ENCODE results near the gene MGAT5. TPM values are rescaled to one million over a fixed set of nuclear protein-coding genes. Genes with fewer than 3 reads are reported as not detected.

The MGAT5 gene
- total and polyA plus RNA-seq, 7 experiments from 2014 or later = 5.3 to 48.0 (median 40.0) TPM

DNA sequence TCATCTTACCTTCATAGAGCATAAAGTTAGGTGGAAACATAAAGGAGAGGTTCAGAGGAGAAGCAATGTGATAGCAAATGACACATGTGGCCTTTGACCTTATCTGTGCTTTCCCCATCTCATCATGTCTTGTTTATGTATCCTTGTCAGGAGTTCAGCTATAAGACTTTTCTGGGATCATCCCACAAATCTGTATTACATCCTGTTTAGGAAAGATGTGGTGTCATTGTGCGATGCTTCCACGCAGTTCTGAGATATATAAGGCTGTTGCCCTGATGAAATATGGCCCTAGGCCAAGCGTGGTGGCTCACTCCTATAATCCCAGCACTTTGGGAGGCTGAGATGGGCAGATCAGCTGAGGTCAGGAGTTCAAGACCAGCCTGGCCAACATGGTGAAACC, 15.5 kb upstream of the MGAT5 start:
- DNase-seq (no peak), ATAC-seq (no peak)
- Mint-ChIP-seq H3K4me3 (no peak overlapping the region), H3K27me3 (no peaks in the 10 kb centered on the region), H3K36me3 (peaks cover 0 to 13% (median 0%) of the 10 kb centered on the region in 5 donors), H3K4me1 (peaks cover 37 to 82% (median 55%) of the 10 kb centered on the region in 7 donors), H3K27ac (no peak overlapping the region), H3K9me3 (no peaks in the 10 kb centered on the region)
- ChIA-PET CTCF (interaction anchor here (0.8 kb wide), 1 partner anchor 120 kb away, joined by 3 read pairs; no protein-coding TSS in a partner anchor), POLR2A (no interaction called here)
- Histone ChIP-seq H3K4me1 (ENCODE audit: control insufficient read depth in 2 of 2, insufficient read depth in 2 of 2, low read length in 2 of 2) (peaks cover 32 to 40% of the 10 kb centered on the region in 2 donors), H3K27me3 (ENCODE audit: control insufficient read depth in 2 of 2, insufficient read depth in 2 of 2, low read length in 2 of 2) (no peaks in the 10 kb centered on the region), H3K9me3 (ENCODE audit: control insufficient read depth in 2 of 3, low read length in 3 of 3) (no peaks in the 10 kb centered on the region), H3K36me3 (ENCODE audit: control insufficient read depth in 2 of 3, insufficient read depth in 3 of 3, low read length in 3 of 3) (no peaks in the 10 kb centered on the region), H3K4me3 (ENCODE audit: low read length) (no peak overlapping the region), H3K27ac (ENCODE audit: low read depth, low read length) (no peak overlapping the region)
- intact Hi-C loops (cut with micrococcal nuclease) = no loop called here

DNA sequence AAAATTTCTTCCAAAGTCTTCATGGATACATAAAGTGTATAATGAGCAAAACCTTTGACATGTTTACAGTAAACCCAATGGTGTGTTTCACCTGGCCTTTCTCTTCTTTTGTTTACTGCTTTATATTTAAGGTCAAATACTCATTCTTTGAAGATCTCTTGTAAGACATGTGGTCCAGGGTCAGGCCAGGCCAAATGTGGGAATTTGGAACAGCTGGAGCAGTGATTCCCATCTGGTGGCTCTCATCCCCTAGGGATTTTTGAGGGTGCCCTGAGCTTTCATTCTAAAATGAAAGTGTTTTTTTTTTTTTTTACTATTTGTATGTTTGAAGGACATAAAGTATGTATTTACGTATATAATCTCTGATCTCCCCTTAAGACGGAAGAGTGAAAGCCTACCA, 13.8 kb upstream of the MGAT5 start:
- H3K9me3 ChIP-seq (ENCODE audit: control insufficient read depth in 2 of 3, low read length in 3 of 3) = no peaks in the 10 kb centered on the region
- no peak for DNase-seq
- no peaks in the 10 kb centered on the region for H3K36me3 ChIP-seq (ENCODE audit: control insufficient read depth in 2 of 3, insufficient read depth in 3 of 3, low read length in 3 of 3)
- no peak for ATAC-seq
- no peaks in the 10 kb centered on the region for H3K27me3 ChIP-seq (ENCODE audit: control insufficient read depth in 2 of 2, insufficient read depth in 2 of 2, low read length in 2 of 2)
- peaks cover 32% of the 10 kb centered on the region in 2 donors for H3K4me1 ChIP-seq (ENCODE audit: control insufficient read depth in 2 of 2, insufficient read depth in 2 of 2, low read length in 2 of 2)
- no peak overlapping the region for H3K4me3 Mint-ChIP-seq
- H3K27ac ChIP-seq (ENCODE audit: low read depth, low read length) = no peak overlapping the region
- H3K36me3 Mint-ChIP-seq = peaks cover 0 to 15% (median 0%) of the 10 kb centered on the region in 5 donors
- H3K27ac Mint-ChIP-seq = no peak overlapping the region
- H3K4me1 Mint-ChIP-seq = peaks cover 35 to 82% (median 54%) of the 10 kb centered on the region in 7 donors
- intact Hi-C loops (cut with micrococcal nuclease) = no loop called here
- no peaks in the 10 kb centered on the region for H3K9me3 Mint-ChIP-seq
- no peaks in the 10 kb centered on the region for H3K27me3 Mint-ChIP-seq
- ChIA-PET POLR2A (interaction anchor here (1.0 to 1.6 kb wide), 2 partner anchors 11 to 121 kb away, joined by 3 to 4 read pairs; no protein-coding TSS in a partner anchor), CTCF (interaction anchor here (0.7 to 1.7 kb wide), 4 partner anchors 20 to 172 kb away, joined by 3 to 6 read pairs (median 4); no protein-coding TSS in a partner anchor)
- H3K4me3 ChIP-seq (ENCODE audit: low read length) = no peak overlapping the region

DNA sequence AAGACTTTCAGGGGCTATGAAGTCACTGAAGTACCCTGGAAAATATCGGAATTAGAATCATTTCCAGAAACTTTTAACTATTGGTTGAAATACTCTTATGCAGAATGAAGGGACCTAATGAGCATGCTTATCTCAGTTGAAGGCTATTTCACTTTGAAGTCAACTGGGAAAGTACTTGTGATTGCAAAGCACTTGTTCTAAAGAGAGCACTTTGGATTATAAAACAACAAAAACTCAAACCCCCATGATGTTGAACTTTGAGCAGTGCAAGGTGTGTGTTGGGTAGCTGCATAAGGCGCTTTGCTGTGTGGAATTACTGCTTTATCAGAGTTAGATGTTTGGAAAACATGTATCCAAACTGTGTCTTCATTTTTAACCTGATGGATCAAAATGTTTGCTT, 12.0 kb upstream of the MGAT5 start:
- no peaks in the 10 kb centered on the region for H3K36me3 ChIP-seq (ENCODE audit: control insufficient read depth in 2 of 3, insufficient read depth in 3 of 3, low read length in 3 of 3)
- Mint-ChIP-seq H3K27me3 (no peaks in the 10 kb centered on the region), H3K4me1 (peaks cover 40 to 82% (median 54%) of the 10 kb centered on the region in 7 donors), H3K27ac (no peak overlapping the region), H3K9me3 (no peaks in the 10 kb centered on the region), H3K4me3 (no peak overlapping the region), H3K36me3 (peaks cover 0 to 5% (median 0%) of the 10 kb centered on the region in 5 donors)
- intact Hi-C loops (cut with micrococcal nuclease) = no loop called here
- H3K4me3 ChIP-seq (ENCODE audit: low read length) = no peak overlapping the region
- DNase-seq (no peak), ATAC-seq (no peak)
- H3K4me1 ChIP-seq (ENCODE audit: control insufficient read depth in 2 of 2, insufficient read depth in 2 of 2, low read length in 2 of 2) = peaks cover 32% of the 10 kb centered on the region in 2 donors
- POLR2A ChIA-PET = interaction anchor here (0.6 kb wide), 1 partner anchor 38 kb away, joined by 3 read pairs; no protein-coding TSS in a partner anchor
- H3K27me3 ChIP-seq (ENCODE audit: control insufficient read depth in 2 of 2, insufficient read depth in 2 of 2, low read length in 2 of 2) = no peaks in the 10 kb centered on the region
- no peaks in the 10 kb centered on the region for H3K9me3 ChIP-seq (ENCODE audit: control insufficient read depth in 2 of 3, low read length in 3 of 3)
- CTCF ChIA-PET = interaction anchor here (4.9 kb wide), 1 partner anchor 124 kb away, joined by 75 read pairs; no protein-coding TSS in a partner anchor
- H3K27ac ChIP-seq (ENCODE audit: low read depth, low read length) = no peak overlapping the region

DNA sequence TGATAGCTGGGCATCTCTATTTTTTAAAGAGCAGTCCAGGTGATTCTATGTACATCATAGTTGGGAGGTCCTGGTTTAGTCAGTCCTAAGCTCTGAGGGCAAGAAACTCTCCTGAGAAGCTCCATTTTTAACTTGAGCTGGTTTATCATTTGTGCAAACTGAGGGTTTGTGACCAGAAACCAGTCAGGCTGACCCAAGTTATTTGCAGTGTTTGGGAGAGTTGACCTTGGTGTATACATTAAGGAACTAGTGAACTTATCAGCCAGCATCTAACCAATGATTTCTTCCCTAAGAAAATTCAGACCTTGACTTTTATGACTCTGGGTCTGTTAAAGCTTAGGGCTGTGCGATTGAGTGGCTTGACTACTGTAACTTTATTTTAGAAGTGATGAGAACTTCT, 10.6 kb upstream of the MGAT5 start:
- Mint-ChIP-seq H3K4me3 (no peak overlapping the region), H3K4me1 (peaks cover 47 to 87% (median 63%) of the 10 kb centered on the region in 7 donors), H3K9me3 (no peaks in the 10 kb centered on the region), H3K36me3 (peaks cover 0 to 7% (median 0%) of the 10 kb centered on the region in 5 donors), H3K27ac (peak overlapping the region in 2 of 9 donors; percentile 14 to 22), H3K27me3 (no peaks in the 10 kb centered on the region)
- H3K27ac ChIP-seq (ENCODE audit: low read depth, low read length) = no peak overlapping the region
- ChIA-PET POLR2A (interaction anchor here (1.2 kb wide), 1 partner anchor 10 kb away, joined by 4 read pairs; no protein-coding TSS in a partner anchor), CTCF (interaction anchor here (0.9 to 4.9 kb wide), 13 partner anchors 8 to 169 kb away, joined by 3 to 75 read pairs (median 3); no protein-coding TSS in a partner anchor)
- intact Hi-C loops (cut with micrococcal nuclease) = no loop called here
- H3K36me3 ChIP-seq (ENCODE audit: control insufficient read depth in 2 of 3, insufficient read depth in 3 of 3, low read length in 3 of 3) = no peaks in the 10 kb centered on the region
- ATAC-seq = no peak
- peaks cover 38 to 40% of the 10 kb centered on the region in 2 donors for H3K4me1 ChIP-seq (ENCODE audit: control insufficient read depth in 2 of 2, insufficient read depth in 2 of 2, low read length in 2 of 2)
- H3K9me3 ChIP-seq (ENCODE audit: control insufficient read depth in 2 of 3, low read length in 3 of 3) = no peaks in the 10 kb centered on the region
- DNase-seq = no peak
- no peak overlapping the region for H3K4me3 ChIP-seq (ENCODE audit: low read length)
- no peaks in the 10 kb centered on the region for H3K27me3 ChIP-seq (ENCODE audit: control insufficient read depth in 2 of 2, insufficient read depth in 2 of 2, low read length in 2 of 2)

DNA sequence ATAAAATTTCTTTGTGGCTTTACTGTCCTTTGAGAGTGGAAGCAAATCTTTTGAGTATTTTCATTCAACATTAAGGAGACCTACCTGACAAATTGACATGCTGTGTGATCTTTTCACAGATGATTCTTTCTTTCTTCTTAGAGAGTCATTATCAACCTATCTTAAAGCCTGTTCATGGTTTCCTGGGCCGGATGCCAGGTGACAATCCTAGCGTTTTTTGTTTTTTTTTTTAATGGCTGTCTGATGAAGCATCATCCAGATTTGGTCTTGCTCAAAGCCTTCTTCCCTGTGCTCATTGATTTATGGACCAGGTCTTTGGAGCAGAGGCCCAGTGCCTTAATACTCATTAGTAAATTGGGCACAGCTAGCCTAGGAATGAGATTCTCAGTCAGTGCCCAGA, 9.8 kb upstream of the MGAT5 start:
- POLR2A ChIA-PET = interaction anchor here (0.5 to 1.2 kb wide), 2 partner anchors 10 to 134 kb away, joined by 3 to 4 read pairs; no protein-coding TSS in a partner anchor
- ATAC-seq (no peak), DNase-seq (peak in 1 of 9 donors; percentile 18)
- Mint-ChIP-seq H3K27me3 (no peaks in the 10 kb centered on the region), H3K4me3 (peak overlapping the region in 3 of 10 donors; percentile 29 to 37 (median 34)), H3K4me1 (peaks cover 50 to 91% (median 71%) of the 10 kb centered on the region in 7 donors), H3K36me3 (peaks cover 0 to 7% (median 0%) of the 10 kb centered on the region in 5 donors), H3K27ac (peak overlapping the region in 6 of 9 donors; percentile 1 to 77 (median 48)), H3K9me3 (no peaks in the 10 kb centered on the region)
- Histone ChIP-seq H3K4me1 (ENCODE audit: control insufficient read depth in 2 of 2, insufficient read depth in 2 of 2, low read length in 2 of 2) (peaks cover 38 to 40% of the 10 kb centered on the region in 2 donors), H3K36me3 (ENCODE audit: control insufficient read depth in 2 of 3, insufficient read depth in 3 of 3, low read length in 3 of 3) (no peaks in the 10 kb centered on the region), H3K4me3 (ENCODE audit: low read length) (no peak overlapping the region), H3K27me3 (ENCODE audit: control insufficient read depth in 2 of 2, insufficient read depth in 2 of 2, low read length in 2 of 2) (no peaks in the 10 kb centered on the region), H3K9me3 (ENCODE audit: control insufficient read depth in 2 of 3, low read length in 3 of 3) (no peaks in the 10 kb centered on the region), H3K27ac (ENCODE audit: low read depth, low read length) (no peak overlapping the region)
- CTCF ChIA-PET = interaction anchor here (0.6 to 4.9 kb wide), 13 partner anchors 9 to 168 kb away, joined by 3 to 75 read pairs (median 4); partner anchors contain the start of gene MGAT5
- intact Hi-C loops (cut with micrococcal nuclease) = loop anchor here (2.0 kb wide), 2 partner anchors 47 to 63 kb away; no protein-coding TSS in a partner anchor

DNA sequence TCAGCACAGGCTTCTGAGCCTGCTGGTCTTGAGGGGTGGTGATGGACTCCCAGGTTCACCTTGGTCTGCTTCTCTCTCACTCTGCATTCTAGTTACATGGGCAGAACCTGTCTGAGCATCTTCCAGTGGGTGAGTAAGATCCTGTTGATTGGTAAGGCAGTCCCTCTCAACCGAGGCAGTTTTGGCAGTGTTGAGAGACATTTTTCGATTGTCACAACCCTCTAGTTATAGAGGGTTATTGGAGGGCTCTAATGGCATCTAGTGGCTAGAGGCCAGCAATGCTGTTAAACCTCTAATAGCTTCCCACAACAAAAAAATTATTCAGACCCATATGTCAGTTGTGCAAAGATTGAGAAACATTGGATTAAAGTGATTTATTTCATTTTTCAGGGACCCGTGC, 9.3 kb upstream of the MGAT5 start:
- Histone ChIP-seq H3K4me3 (ENCODE audit: low read length) (no peak overlapping the region), H3K9me3 (ENCODE audit: control insufficient read depth in 2 of 3, low read length in 3 of 3) (no peaks in the 10 kb centered on the region), H3K27ac (ENCODE audit: low read depth, low read length) (no peak overlapping the region), H3K4me1 (ENCODE audit: control insufficient read depth in 2 of 2, insufficient read depth in 2 of 2, low read length in 2 of 2) (peaks cover 43 to 45% of the 10 kb centered on the region in 2 donors), H3K27me3 (ENCODE audit: control insufficient read depth in 2 of 2, insufficient read depth in 2 of 2, low read length in 2 of 2) (no peaks in the 10 kb centered on the region), H3K36me3 (ENCODE audit: control insufficient read depth in 2 of 3, insufficient read depth in 3 of 3, low read length in 3 of 3) (no peaks in the 10 kb centered on the region)
- Mint-ChIP-seq H3K4me1 (peaks cover 50 to 91% (median 73%) of the 10 kb centered on the region in 7 donors), H3K27ac (peak overlapping the region in 6 of 9 donors; percentile 14 to 77 (median 60)), H3K36me3 (peaks cover 0 to 7% (median 0%) of the 10 kb centered on the region in 5 donors), H3K4me3 (peak overlapping the region in 3 of 10 donors; percentile 11 to 56 (median 37)), H3K9me3 (no peaks in the 10 kb centered on the region), H3K27me3 (no peaks in the 10 kb centered on the region)
- ATAC-seq = no peak
- ChIA-PET POLR2A (interaction anchor here (0.8 to 1.2 kb wide), 4 partner anchors 9 to 21 kb away, joined by 3 to 5 read pairs (median 4); no protein-coding TSS in a partner anchor), CTCF (interaction anchor here (0.7 to 4.9 kb wide), 15 partner anchors 9 to 154 kb away, joined by 3 to 75 read pairs (median 5); partner anchors contain the start of gene MGAT5)
- DNase-seq = no peak
- intact Hi-C loops (cut with micrococcal nuclease) = loop anchor here (2.0 kb wide), 2 partner anchors 46 to 64 kb away; no protein-coding TSS in a partner anchor

All from naive thymus-derived CD4-positive, alpha-beta T cell (primary cell).